ENCODE measurements around the gene SRSF1. TPM values are rescaled to one million over a fixed set of nuclear protein-coding genes. Genes with fewer than 3 reads are reported as not detected.

SRSF1 gene
- total RNA-seq, 4 donors from 2014 or later, result 134 to 223 (median 200) TPM

GRCh38 chr17:57999010-57999495 is 8.0 kb downstream of the SRSF1 start:
- H3K27me3 ChIP-seq, result no peaks in the 10 kb centered on the region
- intact Hi-C loops (cut with DNase I), result loop anchor here (5.0 to 10.0 kb wide), 2 partner anchors 54 to 142 kb away; no protein-coding TSS in a partner anchor
- no peak overlapping the region for H3K4me3 ChIP-seq
- peaks cover 0 to 62% (median 10%) of the 10 kb centered on the region in 3 donors for H3K4me1 ChIP-seq
- no peak for TF ChIP-seq POLR2A (IDR thresholded peaks at IDR 0.05)
- no peak for TF ChIP-seq CTCF (IDR thresholded peaks at IDR 0.05)
- no peak overlapping the region for H3K27ac ChIP-seq
- DNase-seq, result no peak
- no peaks in the 10 kb centered on the region for H3K9me3 ChIP-seq
- H3K36me3 ChIP-seq, result peaks cover under 1 to 59% (median 2%) of the 10 kb centered on the region in 3 donors

- Histone ChIP-seq H3K4me3 (no peak overlapping the region), H3K4me1 (peaks cover 0 to 55% (median 3%) of the 10 kb centered on the region in 3 donors), H3K36me3 (peaks cover 0 to 41% (median 2%) of the 10 kb centered on the region in 3 donors), H3K27me3 (no peaks in the 10 kb centered on the region), H3K27ac (peak overlapping the region in 1 of 4 donors; percentile 11), H3K9me3 (no peaks in the 10 kb centered on the region)
- 75 to 87% methylated on average over 3 of the region's 3 CpGs for WGBS, 2 donors
- intact Hi-C loops (cut with DNase I), result loop anchor here (5.0 to 10.0 kb wide), 2 partner anchors 52 to 140 kb away; no protein-coding TSS in a partner anchor
- no peak for DNase-seq
- TF ChIP-seq CTCF (IDR thresholded peaks at IDR 0.05) (no peak), POLR2A (IDR thresholded peaks at IDR 0.05) (no peak)
Observed at GRCh38 chr17:57997085-57997809, 9.8 kb downstream of the SRSF1 start.

GRCh38 chr17:57995076-57995956 is 11.7 kb downstream of the SRSF1 start:
- Histone ChIP-seq H3K27ac (peak overlapping the region in 3 of 4 donors; percentile 48 to 58 (median 49)), H3K36me3 (peaks cover 0 to 22% (median 2%) of the 10 kb centered on the region in 3 donors), H3K4me3 (no peak overlapping the region), H3K9me3 (no peaks in the 10 kb centered on the region), H3K4me1 (peaks cover 0 to 43% (median 3%) of the 10 kb centered on the region in 3 donors), H3K27me3 (no peaks in the 10 kb centered on the region)
- no peak for DNase-seq
- WGBS, 2 donors, result 15 to 26% methylated on average over 4 of the region's 4 CpGs
- intact Hi-C loops (cut with DNase I), result loop anchor here (5.0 to 10.0 kb wide), 2 partner anchors 51 to 138 kb away; no protein-coding TSS in a partner anchor
- TF ChIP-seq CTCF (IDR thresholded peaks at IDR 0.05), result peak; percentile 55 to 83 (median 76)
- TF ChIP-seq POLR2A (IDR thresholded peaks at IDR 0.05), result no peak

- intact Hi-C loops (cut with DNase I), result loop anchor here (10.0 kb wide), 1 partner anchor 50 kb away; no protein-coding TSS in a partner anchor
- H3K4me1 ChIP-seq, result peaks cover 0 to 38% (median 3%) of the 10 kb centered on the region in 3 donors
- H3K36me3 ChIP-seq, result peaks cover 0 to 14% (median 2%) of the 10 kb centered on the region in 3 donors
- no peaks in the 10 kb centered on the region for H3K9me3 ChIP-seq
- no peak overlapping the region for H3K4me3 ChIP-seq
- TF ChIP-seq CTCF (IDR thresholded peaks at IDR 0.05) (no peak), POLR2A (IDR thresholded peaks at IDR 0.05) (no peak)
- DNase-seq, result no peak
- H3K27me3 ChIP-seq, result no peaks in the 10 kb centered on the region
- 14% methylated on average over 2 of the region's 2 CpGs; no CpG with 5 or more reads in 1 of the 2 donors for WGBS, 2 donors
- peak overlapping the region in 3 of 4 donors; percentile 48 to 58 (median 49) for H3K27ac ChIP-seq
Observed at GRCh38 chr17:57994436-57994835, 12.6 kb downstream of the SRSF1 start.
